ACC112 (cell line): ENCODE results near the gene PREPL.

ENCODE experiments used
- H2AFZ ChIP-seq: fragments of 200-600 bp; sonication (generic); one replicate; pipeline ENCODE4 v1.6.0; 2017; ENCODE audit warnings: antibody characterized with exemption, low read length; ENCODE audit not compliant: unreplicated experiment
- H3K27ac ChIP-seq: fragments of 200-600 bp; sonication (generic); 2 replicates; pipeline ENCODE4 v1.5.1; 2014; ENCODE audit warnings: low read depth, mild to moderate bottlenecking, antibody characterized with exemption, low read length, moderate library complexity
- H3K27me3 ChIP-seq: fragments of 200-600 bp; sonication (generic); 2 replicates; pipeline ENCODE4 v1.6.1; 2014; ENCODE audit warnings: mild to moderate bottlenecking, antibody characterized with exemption, low read length, moderate library complexity, mixed read lengths; ENCODE audit not compliant: insufficient read depth
- H3K36me3 ChIP-seq: fragments of 200-600 bp; sonication (generic); 2 replicates; pipeline ENCODE4 v1.6.1; 2016; ENCODE audit warnings: mild to moderate bottlenecking, antibody characterized with exemption, low read length, moderate library complexity, mixed read lengths; ENCODE audit not compliant: insufficient read depth
- H3K4me1 ChIP-seq: fragments of 200-600 bp; sonication (generic); one replicate; pipeline ENCODE4 v1.6.1; 2016; ENCODE audit warnings: low read length, mixed read lengths; ENCODE audit not compliant: insufficient read depth, unreplicated experiment, control insufficient read depth
- H3K4me3 ChIP-seq: fragments of 200-600 bp; sonication (generic); 2 replicates; pipeline ENCODE4 v1.5.1; 2014; ENCODE audit warnings: mild to moderate bottlenecking, low read depth, low read length
- H3K79me2 ChIP-seq: fragments of 200-600 bp; sonication (generic); one replicate; pipeline ENCODE4 v1.6.0; 2016; ENCODE audit warnings: low read length; ENCODE audit not compliant: control insufficient read depth, unreplicated experiment, insufficient read depth

PREPL gene

GRCh38 chr2:44296653-44297052 is 64.6 kb downstream of the PREPL start:
- H3K27ac ChIP-seq, result no peak overlapping the region
- H3K36me3 ChIP-seq, result no peaks in the 10 kb centered on the region
- H3K27me3 ChIP-seq, result no peaks in the 10 kb centered on the region
- peaks cover 8% of the 10 kb centered on the region for H3K4me1 ChIP-seq
- no peaks in the 10 kb centered on the region for H3K79me2 ChIP-seq
- H2AFZ ChIP-seq, result no peak overlapping the region
- no peak overlapping the region for H3K4me3 ChIP-seq

- Histone ChIP-seq H3K4me3 (no peak overlapping the region), H2AFZ (no peak overlapping the region), H3K36me3 (no peaks in the 10 kb centered on the region), H3K27ac (no peak overlapping the region), H3K27me3 (no peaks in the 10 kb centered on the region), H3K79me2 (no peaks in the 10 kb centered on the region), H3K4me1 (peaks cover 15% of the 10 kb centered on the region)
Measured at GRCh38 chr2:44295633-44296359, 65.5 kb downstream of the PREPL start.

- Histone ChIP-seq H3K36me3 (no peaks in the 10 kb centered on the region), H3K27me3 (no peaks in the 10 kb centered on the region)
Measured at GRCh38 chr2:44295113-44295512, 66.2 kb downstream of the PREPL start.

DNA sequence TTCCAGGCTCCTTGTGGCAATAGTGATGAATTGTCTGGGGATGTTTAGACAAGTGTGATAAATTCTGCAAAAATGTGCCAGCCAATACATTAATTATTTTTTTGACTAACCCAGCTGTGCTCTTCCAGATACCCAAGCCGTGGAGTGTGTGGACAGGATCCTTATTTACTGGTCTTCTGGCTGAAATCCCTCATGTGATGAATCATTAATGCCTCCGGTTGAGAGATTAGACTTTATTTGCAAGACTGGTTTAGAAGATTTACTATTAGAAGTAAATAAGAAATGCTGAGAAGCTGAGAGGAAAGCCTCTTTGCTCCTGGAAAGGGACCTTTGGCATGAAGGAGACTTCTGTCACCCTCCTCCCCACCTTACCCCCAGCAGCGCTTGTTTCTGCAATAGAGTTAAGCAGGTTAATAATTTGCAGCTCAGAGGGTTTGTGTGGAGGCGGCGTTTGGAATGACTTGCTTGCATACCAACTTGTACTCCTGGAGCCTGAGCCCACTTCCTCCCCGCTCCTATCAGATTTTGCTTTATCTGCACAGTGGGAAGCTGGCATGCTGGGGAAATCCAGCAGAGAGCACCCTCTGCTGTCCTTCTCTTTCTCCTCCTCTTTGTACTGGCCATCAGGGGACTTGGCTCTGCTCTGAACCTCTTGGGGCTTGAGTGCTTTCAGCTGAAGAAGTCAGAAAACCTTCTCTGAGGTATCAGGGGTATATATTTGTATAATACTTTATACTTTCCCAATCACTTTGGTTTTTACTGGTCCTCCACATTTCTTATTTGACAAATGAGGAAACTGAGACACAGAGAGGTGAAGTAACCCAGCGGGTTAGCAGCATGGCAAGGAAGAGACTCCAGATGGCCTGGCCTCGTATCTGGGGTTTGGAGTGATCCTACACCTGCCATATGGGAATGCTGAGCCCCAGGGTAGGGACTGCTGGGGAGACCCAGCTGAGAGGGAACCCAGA is 69.7 kb downstream of the PREPL start:
- H2AFZ ChIP-seq, result peak overlapping the region; percentile 13
- peak overlapping the region; percentile 39 for H3K4me3 ChIP-seq
- H3K27me3 ChIP-seq, result no peaks in the 10 kb centered on the region

More at GRCh38 chr2:44295113-44295512, 66.2 kb downstream of the PREPL start:
- H3K79me2 ChIP-seq, result no peaks in the 10 kb centered on the region
- H3K4me3 ChIP-seq, result no peak overlapping the region
- H2AFZ ChIP-seq, result no peak overlapping the region
- H3K27ac ChIP-seq, result no peak overlapping the region
- H3K4me1 ChIP-seq, result peaks cover 22% of the 10 kb centered on the region

DNA sequence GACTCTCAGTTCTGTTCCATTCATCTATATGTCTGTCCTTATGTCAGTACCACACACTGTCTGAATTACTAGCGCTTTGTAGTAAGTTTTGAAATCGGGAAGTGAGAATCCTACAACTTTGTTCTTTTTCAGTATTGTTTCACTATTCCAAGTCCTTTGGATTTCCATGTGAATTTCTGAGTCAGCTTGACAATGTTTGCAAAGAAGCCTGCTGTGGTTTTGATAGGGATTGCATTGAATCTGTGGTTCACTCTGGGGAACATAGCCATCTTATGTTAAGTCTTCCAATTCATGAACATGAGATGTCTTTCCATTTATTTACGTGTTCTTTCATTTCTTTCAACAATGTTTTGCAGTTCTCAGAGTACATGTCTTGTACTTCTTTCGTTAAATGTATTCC is 71.0 kb downstream of the PREPL start:
- Histone ChIP-seq H2AFZ (peak overlapping the region; percentile 14), H3K4me3 (no peak overlapping the region), H3K27ac (no peak overlapping the region), H3K36me3 (no peaks in the 10 kb centered on the region), H3K27me3 (no peaks in the 10 kb centered on the region), H3K79me2 (no peaks in the 10 kb centered on the region), H3K4me1 (peaks cover 24% of the 10 kb centered on the region)

More for the DNA sequence above, 69.7 kb downstream of the PREPL start:
- H3K4me1 ChIP-seq, result peaks cover 24% of the 10 kb centered on the region
- H3K79me2 ChIP-seq, result no peaks in the 10 kb centered on the region
- H3K27ac ChIP-seq, result no peak overlapping the region
- no peaks in the 10 kb centered on the region for H3K36me3 ChIP-seq

DNA sequence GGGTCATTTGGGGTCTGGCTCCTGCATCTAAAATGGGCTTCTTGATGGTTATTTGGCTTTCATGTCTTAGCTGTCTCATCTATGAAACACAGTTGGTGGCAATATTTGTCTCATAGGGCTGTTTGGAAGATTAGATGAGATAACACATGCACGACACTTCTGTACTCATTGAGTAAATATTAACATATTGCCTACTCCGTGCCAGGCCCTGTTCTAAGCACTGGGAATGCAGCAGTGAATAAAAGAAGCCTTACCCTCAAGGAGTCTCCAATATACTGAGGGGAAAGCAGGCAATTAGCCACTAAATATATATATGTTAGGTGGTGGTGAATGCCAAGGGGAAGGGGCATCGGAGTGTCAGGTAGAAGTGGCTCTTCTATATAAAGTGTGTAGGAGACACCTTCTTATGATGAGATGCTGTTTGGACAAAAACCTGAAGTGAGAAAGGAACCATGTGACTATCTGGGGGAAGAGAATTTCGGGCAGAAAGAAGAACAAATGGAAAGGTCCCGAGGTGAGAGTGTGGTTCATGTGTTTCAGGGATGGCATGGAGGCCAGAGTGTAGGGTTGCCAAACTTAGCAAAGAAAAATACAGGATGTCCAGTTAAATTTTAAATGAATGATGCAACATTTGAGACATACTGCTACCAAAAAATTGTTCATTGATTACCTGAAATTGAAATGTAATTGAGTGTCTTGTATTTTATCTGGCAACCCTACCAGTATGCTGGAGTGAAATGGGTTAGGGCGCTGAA is 74.2 kb downstream of the PREPL start:
- Histone ChIP-seq H3K27ac (no peak overlapping the region), H3K36me3 (no peaks in the 10 kb centered on the region), H3K4me3 (no peak overlapping the region), H3K4me1 (peaks cover 19% of the 10 kb centered on the region), H3K79me2 (no peaks in the 10 kb centered on the region), H2AFZ (no peak overlapping the region), H3K27me3 (no peaks in the 10 kb centered on the region)

GRCh38 chr2:44286119-44286883 is 75.0 kb downstream of the PREPL start:
- Histone ChIP-seq H3K36me3 (no peaks in the 10 kb centered on the region), H3K27ac (no peak overlapping the region), H2AFZ (no peak overlapping the region), H3K79me2 (no peaks in the 10 kb centered on the region), H3K27me3 (no peaks in the 10 kb centered on the region), H3K4me3 (no peak overlapping the region), H3K4me1 (peaks cover 13% of the 10 kb centered on the region)

DNA sequence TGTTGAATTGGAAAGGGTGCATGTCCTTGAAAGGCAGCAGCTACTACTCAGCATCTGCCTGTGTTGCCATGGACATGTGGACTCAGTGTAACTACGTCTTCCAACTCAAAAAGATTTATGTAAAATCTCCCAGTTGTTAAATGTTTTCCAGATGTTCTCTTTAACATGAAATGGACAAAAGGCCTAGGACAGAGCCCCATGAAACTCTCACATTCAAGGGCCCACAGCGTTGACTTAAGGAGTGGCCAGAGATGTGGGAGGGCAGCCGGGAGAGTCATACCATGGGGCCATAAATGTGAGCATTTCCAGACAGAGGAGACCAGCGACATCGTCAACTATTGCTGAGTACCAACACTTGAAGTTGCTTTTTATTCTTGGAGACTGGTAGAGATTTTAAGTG is 76.1 kb downstream of the PREPL start:
- H3K79me2 ChIP-seq, result no peaks in the 10 kb centered on the region
- H3K36me3 ChIP-seq, result no peaks in the 10 kb centered on the region
- H2AFZ ChIP-seq, result no peak overlapping the region
- H3K4me1 ChIP-seq, result peaks cover 3% of the 10 kb centered on the region
- H3K4me3 ChIP-seq, result no peak overlapping the region
- H3K27ac ChIP-seq, result no peak overlapping the region
- H3K27me3 ChIP-seq, result no peaks in the 10 kb centered on the region

DNA sequence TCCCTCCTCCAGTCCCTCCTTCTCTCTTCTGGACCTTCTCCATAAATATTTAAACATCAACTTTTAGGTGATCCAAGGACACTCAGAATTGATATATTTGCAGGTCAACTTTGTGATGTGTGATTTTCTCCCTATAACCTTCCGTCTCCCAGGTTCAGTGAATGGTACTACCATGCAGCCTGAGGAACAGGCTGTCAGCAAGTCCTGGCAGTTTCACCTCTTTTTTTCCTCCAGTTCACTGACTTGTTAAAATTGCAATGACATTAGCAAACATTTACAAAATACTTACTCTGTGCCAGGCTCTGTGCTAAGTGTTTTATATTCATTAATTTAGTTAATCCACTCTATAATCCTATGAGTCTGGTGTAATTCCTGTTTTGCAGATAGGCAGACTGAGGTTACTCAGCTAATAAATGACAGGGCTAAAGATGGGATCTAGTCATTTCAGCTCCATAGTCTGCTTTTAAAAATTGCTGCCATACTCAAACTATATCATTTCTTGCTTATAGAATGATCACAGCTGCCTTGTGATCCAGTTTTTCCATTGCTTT is 78.1 kb downstream of the PREPL start:
- Histone ChIP-seq H2AFZ (no peak overlapping the region), H3K27me3 (no peaks in the 10 kb centered on the region), H3K79me2 (no peaks in the 10 kb centered on the region), H3K36me3 (no peaks in the 10 kb centered on the region), H3K4me3 (no peak overlapping the region), H3K27ac (no peak overlapping the region), H3K4me1 (no peaks in the 10 kb centered on the region)
